GM23248 (cell line): ENCODE results near the gene SUN2. TPM values are rescaled to one million over a fixed set of nuclear protein-coding genes. Genes with fewer than 3 reads are reported as not detected.

Experiments
- DNase-seq: peaks from one replicate; pipeline ENCODE4 v3.0.0-alpha.2; 2015
- H2AFZ ChIP-seq: fragments of 200-600 bp; sonication (generic); 2 replicates; pipeline ENCODE4 v1.6.1; 2016; ENCODE audit warnings: antibody characterized with exemption
- H3F3A ChIP-seq: fragments of 200-600 bp; sonication (generic); 2 replicates; pipeline ENCODE4 v1.6.1; 2016; ENCODE audit warnings: mild to moderate bottlenecking, antibody characterized with exemption, mixed run types; ENCODE audit not compliant: insufficient read depth
- H3K27ac ChIP-seq: fragments of 200-600 bp; sonication (generic); 2 replicates; pipeline ENCODE4 v1.5.1; 2016; ENCODE audit warnings: mild to moderate bottlenecking
- H3K27me3 ChIP-seq: fragments of 200-600 bp; sonication (generic); replicated peaks from 2 replicates; pipeline ENCODE4 v1.6.1; 2016; ENCODE audit warnings: mild to moderate bottlenecking; ENCODE audit not compliant: insufficient read depth
- H3K36me3 ChIP-seq: fragments of 200-600 bp; sonication (generic); 2 replicates; pipeline ENCODE4 v1.6.1; 2016; ENCODE audit warnings: low read depth, mild to moderate bottlenecking
- H3K4me1 ChIP-seq: fragments of 200-600 bp; sonication (generic); 2 replicates; pipeline ENCODE4 v1.6.1; 2016; ENCODE audit warnings: mild to moderate bottlenecking; ENCODE audit not compliant: insufficient read depth
- H3K4me2 ChIP-seq: fragments of 200-600 bp; sonication (generic); one replicate; pipeline ENCODE4 v1.6.1; 2016; ENCODE audit warnings: mild to moderate bottlenecking; ENCODE audit not compliant: unreplicated experiment
- H3K4me3 ChIP-seq: fragments of 200-600 bp; sonication (generic); 2 replicates; pipeline ENCODE4 v1.5.1; 2016; ENCODE audit warnings: mild to moderate bottlenecking
- H3K79me2 ChIP-seq: fragments of 200-600 bp; sonication (generic); 2 replicates; pipeline ENCODE4 v1.6.1; 2016; ENCODE audit warnings: mild to moderate bottlenecking; ENCODE audit not compliant: insufficient read depth
- H3K9ac ChIP-seq: fragments of 200-600 bp; sonication (generic); 2 replicates; pipeline ENCODE4 v1.6.1; 2016; ENCODE audit warnings: mild to moderate bottlenecking
- H3K9me2 ChIP-seq: fragments of 200-600 bp; sonication (generic); 2 replicates; pipeline ENCODE4 v1.6.1; 2016; ENCODE audit warnings: mixed run types, mild to moderate bottlenecking, moderate library complexity; ENCODE audit not compliant: insufficient read depth
- H3K9me3 ChIP-seq: fragments of 200-600 bp; sonication (generic); one replicate; pipeline ENCODE4 v1.6.1; 2017; ENCODE audit warnings: low read depth
- H4K20me1 ChIP-seq: fragments of 200-600 bp; sonication (generic); 2 replicates; pipeline ENCODE4 v1.6.0; 2016; ENCODE audit not compliant: insufficient read depth
- EZH2 ChIP-seq: fragments of 200-600 bp; sonication (generic); IDR thresholded peaks from 2 replicates; pipeline ENCODE4 v1.6.1; 2018; ENCODE audit warnings: antibody characterized with exemption, mild to moderate bottlenecking; ENCODE audit not compliant: insufficient read depth, poor library complexity, severe bottlenecking
- EZH2phosphoT487 ChIP-seq: fragments of 200-600 bp; sonication (generic); IDR thresholded peaks from 2 replicates; pipeline ENCODE4 v1.6.1; 2018; ENCODE audit warnings: antibody characterized with exemption, moderate library complexity, mild to moderate bottlenecking, low read depth; ENCODE audit not compliant: insufficient read depth
- WGBS, 2 experiments: methylation state at CpG; one replicate each; pipeline ENCODE4 v1.1.6; 2015 to 2017; ENCODE audit warnings: low lambda C conversion rate in 2 of 2, low coverage in 1 of 2; ENCODE audit errors: missing lambda C conversion rate in 2 of 2; 5-methylcytosine and 5-hydroxymethylcytosine counted together
- in situ Hi-C: fragments of 300-500 bp; cut with MboI; formaldehyde crosslinking; loops from 2 replicates; pipeline ENCODE4 v1.15.0; 2020
- polyA plus RNA-seq: library from polyadenylated mRNA; unstranded; fragments of >200 nt; fragmentation: Nextera tagmentation; extraction: Ambion mirVana; gene quantifications from 2 replicates; pipeline ENCODE4 v1.2.1, GENCODE V29; 2016
- total RNA-seq: library from RNA; depleted of rRNA; stranded (reverse); fragments of >200 nt; shearing (Covaris generic); gene quantifications from 2 replicates; pipeline ENCODE4 v1.2.3, GENCODE V29; 2014

SUN2 gene
- total and polyA plus RNA-seq, 2 experiments from 2014 or later, result 47.9 to 146 TPM

- no peak overlapping the region for H3K9ac ChIP-seq
- peaks cover 14% of the 10 kb centered on the region for H3K4me1 ChIP-seq
- WGBS, 2 experiments, result 83 to 84% methylated on average over 3 of the region's 3 CpGs
- H3K79me2 ChIP-seq, result peaks cover 100% of the 10 kb centered on the region
- H3K27ac ChIP-seq, result no peak overlapping the region
- H3K9me2 ChIP-seq, result no peaks in the 10 kb centered on the region
- no peak for DNase-seq
- no peak overlapping the region for H2AFZ ChIP-seq
- no peak overlapping the region for H3K4me2 ChIP-seq
- H3K4me3 ChIP-seq, result no peak overlapping the region
- peaks cover 16% of the 10 kb centered on the region for H3F3A ChIP-seq
- no peaks in the 10 kb centered on the region for H3K27me3 ChIP-seq
- H4K20me1 ChIP-seq, result peaks cover 16% of the 10 kb centered on the region; the same call in 1 of the 2 replicates
- no peaks in the 10 kb centered on the region for H3K9me3 ChIP-seq
- in situ Hi-C loops, result no loop called here
- TF ChIP-seq EZH2 (no peak), EZH2phosphoT487 (no peak)
- no peaks in the 10 kb centered on the region for H3K36me3 ChIP-seq
Measured at GRCh38 chr22:38710866-38711265, 44.9 kb downstream of the SUN2 start.

DNA sequence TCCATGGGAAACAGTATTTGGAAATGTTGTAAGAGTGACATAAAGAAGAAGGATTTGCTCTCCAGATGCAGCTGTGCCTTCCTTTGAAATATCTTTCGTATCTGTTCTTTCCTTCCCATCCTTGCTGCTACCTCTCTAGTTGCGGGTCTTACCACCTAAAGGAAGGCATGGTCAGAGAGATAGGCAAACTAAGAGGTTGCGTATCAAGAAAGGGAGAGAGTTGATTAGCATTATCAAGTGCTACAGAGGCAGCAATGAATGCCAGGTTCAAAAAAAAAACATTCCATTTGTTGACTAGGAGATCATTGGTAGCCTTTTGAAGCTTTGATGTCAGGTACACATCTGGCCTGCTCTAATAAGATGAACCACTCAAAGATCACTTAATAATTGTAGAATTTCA is 45.4 kb downstream of the SUN2 start:
- 93 to 100% methylated on average over 3 of the region's 3 CpGs for WGBS, 2 experiments
- no peak overlapping the region for H2AFZ ChIP-seq
- H3K4me1 ChIP-seq, result peaks cover 14% of the 10 kb centered on the region
- TF ChIP-seq EZH2, result no peak
- TF ChIP-seq EZH2phosphoT487, result no peak
- in situ Hi-C loops, result no loop called here
- H3K9me3 ChIP-seq, result no peaks in the 10 kb centered on the region
- H3K27ac ChIP-seq, result no peak overlapping the region
- H3K9me2 ChIP-seq, result no peaks in the 10 kb centered on the region
- H3K27me3 ChIP-seq, result no peaks in the 10 kb centered on the region
- no peak for DNase-seq
- H3K9ac ChIP-seq, result no peak overlapping the region
- H3K36me3 ChIP-seq, result no peaks in the 10 kb centered on the region
- peaks cover 95% of the 10 kb centered on the region for H3K79me2 ChIP-seq
- peaks cover 16% of the 10 kb centered on the region for H3F3A ChIP-seq
- H3K4me2 ChIP-seq, result no peak overlapping the region
- H3K4me3 ChIP-seq, result no peak overlapping the region
- peaks cover 16% of the 10 kb centered on the region; the same call in 1 of the 2 replicates for H4K20me1 ChIP-seq

DNA sequence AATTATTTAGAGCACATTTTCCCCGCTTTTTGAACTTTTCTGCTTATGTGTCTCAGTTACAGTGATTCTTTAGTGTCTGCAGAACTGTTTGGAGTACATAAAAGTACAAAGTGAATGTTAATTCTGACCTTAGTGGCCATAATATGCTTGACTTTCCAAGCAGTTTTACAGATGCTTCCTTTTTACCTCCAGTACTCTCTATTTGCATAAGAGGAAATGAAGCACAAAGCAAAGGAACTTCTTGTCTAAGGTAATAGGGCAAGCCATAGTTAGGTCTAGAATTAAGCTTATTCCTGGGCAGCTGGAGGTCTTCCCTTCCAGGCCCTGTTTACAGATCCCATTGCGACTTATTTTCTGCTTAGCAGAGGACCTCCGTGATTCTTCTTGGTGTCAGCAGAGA is 46.5 kb downstream of the SUN2 start:
- Histone ChIP-seq H3K9me3 (no peaks in the 10 kb centered on the region), H3K4me2 (no peak overlapping the region), H3K36me3 (no peaks in the 10 kb centered on the region), H3K27ac (no peak overlapping the region), H3K27me3 (no peaks in the 10 kb centered on the region), H3K9me2 (no peaks in the 10 kb centered on the region), H3F3A (peaks cover 23% of the 10 kb centered on the region), H2AFZ (no peak overlapping the region), H3K4me1 (peaks cover 20% of the 10 kb centered on the region), H3K9ac (no peak overlapping the region), H3K79me2 (peaks cover 84% of the 10 kb centered on the region), H3K4me3 (no peak overlapping the region), H4K20me1 (peaks cover 16% of the 10 kb centered on the region; the same call in 1 of the 2 replicates)
- WGBS, 2 experiments, result 87 to 95% methylated on average over 3 of the region's 3 CpGs
- no peak for DNase-seq
- in situ Hi-C loops, result no loop called here
- TF ChIP-seq EZH2phosphoT487 (no peak), EZH2 (no peak)

- Histone ChIP-seq H3K4me1 (peaks cover 20% of the 10 kb centered on the region), H3F3A (peaks cover 23% of the 10 kb centered on the region), H2AFZ (no peak overlapping the region), H3K27ac (peak overlapping the region; percentile 88; the same call in 1 of the 2 replicates), H3K9me3 (no peaks in the 10 kb centered on the region), H4K20me1 (peaks cover 16% of the 10 kb centered on the region; the same call in 1 of the 2 replicates), H3K27me3 (no peaks in the 10 kb centered on the region), H3K9me2 (no peaks in the 10 kb centered on the region), H3K9ac (no peak overlapping the region; the same call in 1 of the 2 replicates), H3K36me3 (no peaks in the 10 kb centered on the region), H3K4me3 (peak overlapping the region; percentile 88), H3K79me2 (peaks cover 71% of the 10 kb centered on the region), H3K4me2 (peak overlapping the region; percentile 83)
- TF ChIP-seq EZH2 (no peak), EZH2phosphoT487 (no peak)
- DNase-seq, result no peak
- WGBS, 2 experiments, result 97 to 98% methylated on average over 3 of the region's 3 CpGs
- in situ Hi-C loops, result no loop called here
Measured at GRCh38 chr22:38707984-38708383, 47.8 kb downstream of the SUN2 start.

- Histone ChIP-seq H3K4me2 (peak overlapping the region; percentile 83), H3K9ac (peak overlapping the region; percentile 95), H3K27ac (peak overlapping the region; percentile 88), H3K79me2 (peaks cover 65% of the 10 kb centered on the region), H3F3A (peaks cover 23% of the 10 kb centered on the region), H2AFZ (no peak overlapping the region), H4K20me1 (peaks cover 16% of the 10 kb centered on the region; the same call in 1 of the 2 replicates), H3K27me3 (no peaks in the 10 kb centered on the region), H3K4me3 (peak overlapping the region; percentile 88), H3K9me3 (no peaks in the 10 kb centered on the region), H3K9me2 (no peaks in the 10 kb centered on the region), H3K36me3 (no peaks in the 10 kb centered on the region), H3K4me1 (peaks cover 20% of the 10 kb centered on the region)
- in situ Hi-C loops, result no loop called here
- TF ChIP-seq EZH2phosphoT487 (no peak), EZH2 (no peak)
- peak; percentile 75 for DNase-seq
- WGBS, 2 experiments, result 27 to 28% methylated on average over 2 of the region's 2 CpGs
Measured at GRCh38 chr22:38707346-38707745, 48.5 kb downstream of the SUN2 start.
